GM18511 (cell line): ENCODE measurements around the gene PSMD5.

ENCODE experiments used
- ATAC-seq: cut with Tn5 transposase; IDR thresholded peaks from one replicate; pipeline ENCODE4 v1.9.1; 2021; ENCODE audit warnings: mild to moderate bottlenecking, moderate library complexity; ENCODE audit not compliant: unreplicated experiment

Gene PSMD5

DNA sequence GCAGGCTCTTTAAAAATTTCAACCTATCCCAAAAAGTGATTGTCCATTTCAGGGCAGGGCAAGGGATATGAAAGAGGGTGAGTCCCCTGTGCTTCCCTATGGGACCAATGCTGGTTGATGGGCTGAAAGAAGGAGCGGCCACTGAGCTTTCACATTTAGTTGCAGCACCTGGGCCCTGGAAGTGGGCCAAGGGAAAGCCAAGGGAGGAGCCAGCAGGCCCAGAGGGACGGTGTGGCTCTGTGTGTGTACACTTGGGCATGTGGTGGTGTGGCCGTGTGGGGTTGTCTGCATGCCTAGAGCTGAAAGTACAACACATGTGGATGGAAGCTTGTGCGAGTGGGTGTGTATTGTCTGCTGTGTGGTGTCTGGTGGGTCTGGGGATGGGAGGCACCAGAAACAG, 14.0 kb upstream of the PSMD5 start:
- ATAC-seq = no peak

- no peak for ATAC-seq
These were observed 13.3 kb upstream of the PSMD5 start for GRCh38 chr9:120855827-120856670.

DNA sequence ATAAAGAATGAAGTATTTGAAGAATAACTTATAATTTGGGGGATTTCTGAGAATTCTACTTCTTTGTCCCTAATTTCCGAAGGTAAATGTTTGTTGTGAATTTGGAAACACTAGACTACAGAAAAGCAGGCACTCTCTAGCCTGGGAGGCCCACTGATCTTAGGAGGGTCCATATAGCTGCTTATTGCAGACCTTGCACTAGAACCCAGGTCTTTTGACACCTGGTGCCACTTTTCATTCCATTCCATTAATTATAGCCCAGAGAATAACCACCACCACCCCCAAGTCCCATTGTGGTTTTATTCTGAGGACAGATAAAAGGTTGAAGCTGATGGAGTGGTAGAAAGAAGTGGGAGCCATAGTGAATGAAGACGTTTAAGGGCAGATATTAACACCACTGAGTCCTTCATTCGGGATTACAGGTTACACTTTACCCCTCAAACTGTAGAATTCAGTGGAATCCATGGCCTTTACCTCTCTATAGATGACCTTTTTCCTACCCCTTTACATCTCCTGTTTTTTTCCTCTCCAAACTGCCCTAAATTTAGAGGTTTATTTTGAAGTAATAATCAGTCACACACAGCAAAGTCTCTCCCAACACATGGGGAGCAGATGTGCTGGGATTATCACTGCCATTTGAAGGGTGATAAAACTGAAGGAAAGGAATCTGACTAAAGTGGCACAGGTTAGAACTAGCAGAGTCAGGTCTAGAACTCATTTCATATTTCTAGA, 12.0 kb upstream of the PSMD5 start:
- no peak for ATAC-seq

- no peak for ATAC-seq
These were observed 10.5 kb upstream of the PSMD5 start for GRCh38 chr9:120853198-120853597.

GRCh38 chr9:120852240-120853010, 9.7 kb upstream of the PSMD5 start:
- no peak for ATAC-seq

DNA sequence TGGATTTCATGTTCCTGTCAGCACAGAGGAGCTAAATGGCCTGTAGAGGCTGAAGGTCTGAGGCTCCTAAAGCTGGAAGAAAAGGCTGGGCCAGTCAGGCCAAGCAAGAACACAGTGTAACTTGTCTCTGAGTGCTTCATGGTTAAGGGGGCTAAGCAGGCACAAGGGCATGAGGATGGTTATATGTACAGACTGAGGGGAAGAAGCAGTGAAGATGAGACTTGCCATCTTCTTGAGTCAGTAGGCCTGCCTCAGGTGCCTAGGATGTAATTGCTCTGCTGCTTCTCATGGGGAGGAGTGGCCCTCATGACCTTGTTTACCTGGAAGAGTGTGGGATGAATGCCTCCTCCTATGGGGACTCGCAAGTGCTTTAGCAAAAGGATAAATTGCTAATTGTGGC, 8.7 kb upstream of the PSMD5 start:
- no peak for ATAC-seq

DNA sequence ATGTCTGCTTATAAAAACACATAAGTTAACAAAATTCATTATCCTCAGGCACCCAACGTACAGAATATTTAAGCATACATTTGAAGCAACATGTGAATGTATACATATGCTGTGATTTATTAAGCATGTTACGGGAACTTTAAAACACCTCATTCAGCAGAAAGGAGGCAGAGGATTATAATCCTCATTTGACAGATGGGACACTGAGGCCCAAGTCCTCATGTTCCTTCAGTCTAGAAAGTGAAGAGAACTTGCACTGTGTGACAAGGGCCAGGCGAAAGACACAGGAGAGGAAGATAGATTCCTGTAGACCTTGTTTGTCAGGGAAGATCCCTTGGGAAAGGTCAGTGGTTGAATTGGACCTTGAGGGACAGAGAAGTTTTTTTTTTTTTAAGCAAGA, 7.6 kb upstream of the PSMD5 start:
- no peak for ATAC-seq

GRCh38 chr9:120846906-120847305, 4.2 kb upstream of the PSMD5 start:
- ATAC-seq = no peak

GRCh38 chr9:120846251-120846889, 3.6 kb upstream of the PSMD5 start:
- ATAC-seq = no peak

GRCh38 chr9:120845255-120845654, 2.5 kb upstream of the PSMD5 start:
- no peak for ATAC-seq

DNA sequence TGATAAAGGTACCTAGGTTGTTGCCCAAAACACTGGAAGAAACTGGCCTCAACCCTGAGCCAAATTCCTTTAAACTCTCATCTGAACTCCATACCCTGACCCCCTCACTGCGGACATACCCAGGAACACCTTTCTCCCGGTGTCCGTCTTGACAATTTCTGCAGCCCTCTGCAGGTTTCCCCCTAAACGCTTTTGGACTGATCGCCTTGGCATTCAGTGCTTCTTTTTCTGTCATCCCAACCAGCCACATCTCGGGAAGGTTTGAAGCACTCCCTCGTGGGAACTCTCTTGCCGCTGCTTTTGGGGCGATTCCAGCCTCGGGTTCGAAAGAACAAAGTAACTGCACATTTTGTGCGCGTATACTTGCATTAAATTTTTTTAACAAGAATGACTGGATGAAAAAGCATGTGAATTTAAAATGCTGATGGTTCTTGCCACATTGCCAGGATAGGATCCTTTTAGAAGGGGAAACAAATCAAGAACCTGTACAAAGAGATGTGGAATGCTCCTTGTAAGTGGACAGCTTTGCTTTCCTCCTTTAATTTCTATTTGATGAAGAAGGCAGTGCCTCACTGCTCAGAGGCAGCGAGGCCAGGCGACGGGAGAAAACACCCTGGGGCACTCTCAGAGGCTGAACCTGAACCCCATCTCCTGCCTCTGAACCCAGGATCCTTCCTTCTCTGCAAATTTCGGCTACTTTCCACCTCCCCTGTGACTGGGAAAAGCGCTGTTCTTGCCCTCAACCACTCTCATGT, 615 bp downstream of the PSMD5 start:
- ATAC-seq = peak; percentile 19

- no peak for ATAC-seq
These were observed 3.6 kb downstream of the PSMD5 start for GRCh38 chr9:120839146-120839545.

DNA sequence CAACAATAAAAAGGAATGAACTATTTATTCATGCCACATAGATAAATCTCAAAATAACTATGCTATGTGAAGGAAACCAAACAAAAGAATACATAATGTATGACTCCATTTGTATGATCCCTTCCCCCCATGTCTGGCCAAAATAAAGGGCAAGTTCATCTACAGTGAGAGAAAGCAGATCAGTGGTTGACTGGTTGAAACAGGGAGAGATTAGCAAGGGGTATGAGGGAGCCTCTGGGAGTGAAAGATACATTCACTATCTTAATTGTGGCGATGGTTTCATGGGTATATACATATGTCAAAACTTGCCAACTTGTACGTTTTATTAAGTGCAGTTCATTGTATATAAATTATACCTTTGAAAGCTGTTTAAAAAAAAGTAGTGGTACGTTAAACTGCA, 4.8 kb downstream of the PSMD5 start:
- no peak for ATAC-seq

DNA sequence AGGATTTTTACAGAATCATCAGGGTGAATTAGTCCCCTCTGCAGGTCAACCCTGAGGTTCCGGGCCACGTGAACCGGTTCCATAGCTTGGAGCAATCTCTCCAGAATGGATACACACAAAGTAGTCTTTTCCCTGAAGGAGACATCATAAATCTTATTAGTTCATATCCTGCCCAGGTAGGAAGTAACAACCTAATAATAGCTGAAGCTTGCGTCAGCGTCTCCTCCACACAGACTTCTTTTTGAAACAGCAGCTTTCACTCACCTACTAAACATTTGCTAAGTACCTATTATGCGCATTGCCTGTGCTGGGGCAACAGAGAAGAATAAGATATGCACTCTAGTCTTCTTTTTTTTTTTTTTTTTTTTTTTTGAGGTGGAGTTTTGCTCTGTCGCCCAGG, 9.4 kb downstream of the PSMD5 start:
- ATAC-seq = no peak

GRCh38 chr9:120832807-120833206, 9.9 kb downstream of the PSMD5 start:
- ATAC-seq = no peak

- no peak for ATAC-seq
These were observed 11.9 kb downstream of the PSMD5 start for GRCh38 chr9:120830865-120831264.

DNA sequence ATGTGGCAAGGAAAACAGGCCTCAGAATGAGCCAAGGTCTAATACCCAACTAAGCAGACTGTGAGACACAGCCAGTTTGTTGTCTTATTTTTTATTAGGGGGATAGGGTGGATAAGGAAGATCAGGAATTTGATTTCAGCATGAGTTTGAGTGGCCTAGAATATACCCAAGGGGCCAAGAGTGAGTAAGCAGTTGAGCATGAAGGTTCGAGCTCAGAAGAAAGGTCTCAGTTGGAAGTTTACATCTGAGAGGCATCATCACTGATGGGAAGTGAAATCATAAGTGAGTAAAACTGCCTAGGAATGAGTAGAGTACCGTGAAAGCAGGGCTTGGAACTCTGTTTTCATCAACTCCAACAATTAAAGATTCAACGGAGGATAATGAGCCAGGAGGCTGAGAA, 12.6 kb downstream of the PSMD5 start:
- no peak for ATAC-seq

DNA sequence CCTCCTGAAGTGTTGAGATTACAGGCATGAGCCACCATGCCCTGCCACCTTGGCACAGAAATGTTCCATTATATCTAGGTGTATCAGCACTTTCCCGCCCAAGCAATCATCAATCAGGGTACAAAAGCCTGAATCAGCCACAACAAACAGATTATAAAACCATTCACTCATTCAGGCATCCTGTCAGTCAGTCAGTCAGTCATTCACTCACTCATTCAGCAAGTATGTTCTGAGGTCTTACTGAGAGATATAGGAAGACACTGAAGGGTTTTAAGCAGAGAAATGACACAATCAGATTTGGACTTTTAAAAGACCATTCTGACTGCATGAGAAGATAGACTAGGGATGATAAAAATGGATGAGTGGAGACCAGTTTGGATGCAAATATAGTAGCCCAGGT, 13.1 kb downstream of the PSMD5 start:
- no peak for ATAC-seq

GRCh38 chr9:120820095-120820494, 22.6 kb downstream of the PSMD5 start:
- no peak for ATAC-seq

DNA sequence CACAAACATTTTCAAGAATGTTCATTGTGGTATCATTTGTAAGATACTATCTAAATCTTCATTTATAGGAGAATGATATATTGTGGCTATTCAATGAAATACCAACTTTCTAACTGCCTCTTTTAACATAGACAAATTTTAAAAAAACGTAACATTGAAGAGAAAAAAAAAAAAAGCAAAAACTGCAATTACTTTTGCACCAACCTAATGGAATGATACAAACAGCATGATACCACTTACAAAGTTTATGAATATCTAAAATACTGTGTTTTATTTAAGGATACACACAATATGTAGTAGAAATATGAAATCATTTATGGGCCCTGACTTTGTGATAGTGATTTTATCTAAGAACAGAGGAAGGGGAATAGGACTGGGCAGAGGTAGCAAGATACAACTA, 24.1 kb downstream of the PSMD5 start:
- no peak for ATAC-seq
